HEK293 (cell line): ENCODE results near the gene KIF3B.

Source experiments
- PRDM1 ChIP-seq: fragments of 450-650 bp; formaldehyde crosslinking; IDR thresholded peaks from 2 replicates; pipeline ENCODE4; 2016; ENCODE audit warnings: missing biosample characterization, missing genetic modification characterization
- SCRT2 ChIP-seq: fragments of 450-650 bp; formaldehyde crosslinking; IDR thresholded peaks from 2 replicates; pipeline ENCODE4 v1.5.1; 2016; ENCODE audit warnings: missing biosample characterization, missing genetic modification characterization
- YY1 ChIP-seq: fragments of 450-650 bp; formaldehyde crosslinking; IDR thresholded peaks from 2 replicates; pipeline ENCODE4 v1.5.1; 2018; ENCODE audit warnings: missing biosample characterization, missing genetic modification characterization
- ZNF274 ChIP-seq, 2 experiments: fragments of 200-500 bp in 1 of 2; fragments of 450-650 bp in 1 of 2; sonication (Bioruptor generic) in 1 of 2; formaldehyde crosslinking in 1 of 2; IDR thresholded peaks; 2 replicates each; pipeline versions ENCODE4 v1.5.1 to v1.6.1; 2014 to 2016; ENCODE audit warnings: borderline replicate concordance in 1 of 2, inconsistent platforms in 1 of 2, low read length in 1 of 2, missing biosample characterization in 1 of 2, missing genetic modification characterization in 1 of 2
- ZNF416 ChIP-seq: fragments of 450-650 bp; formaldehyde crosslinking; IDR thresholded peaks from 2 replicates; pipeline ENCODE4 v1.5.1; 2016; ENCODE audit warnings: missing biosample characterization, missing genetic modification characterization
- ZNF776 ChIP-seq: fragments of 450-650 bp; formaldehyde crosslinking; IDR thresholded peaks from 2 replicates; pipeline ENCODE4 v1.5.0; 2017; ENCODE audit warnings: missing biosample characterization, missing genetic modification characterization, borderline replicate concordance
- ZNF785 ChIP-seq: fragments of 450-650 bp; formaldehyde crosslinking; IDR thresholded peaks from 2 replicates; pipeline ENCODE4 v1.5.1; 2016; ENCODE audit warnings: missing biosample characterization, missing genetic modification characterization
- TF ChIP-seq, protein P1 (sequence below): fragments of 450-650 bp; formaldehyde crosslinking; IDR thresholded peaks from 2 replicates; pipeline ENCODE4 v1.5.1; 2016; ENCODE audit warnings: missing biosample characterization, missing genetic modification characterization
- TF ChIP-seq, protein P2 (sequence below): fragments of 450-650 bp; IDR thresholded peaks from 2 replicates; pipeline ENCODE4 v1.5.1; 2018; ENCODE audit warnings: missing biosample characterization, mild to moderate bottlenecking, missing genetic modification characterization
- TF ChIP-seq, protein P3 (sequence below): fragments of 450-650 bp; formaldehyde crosslinking; IDR thresholded peaks from 2 replicates; pipeline ENCODE4 v1.5.1; 2016; ENCODE audit warnings: missing biosample characterization, missing genetic modification characterization

DNA sequence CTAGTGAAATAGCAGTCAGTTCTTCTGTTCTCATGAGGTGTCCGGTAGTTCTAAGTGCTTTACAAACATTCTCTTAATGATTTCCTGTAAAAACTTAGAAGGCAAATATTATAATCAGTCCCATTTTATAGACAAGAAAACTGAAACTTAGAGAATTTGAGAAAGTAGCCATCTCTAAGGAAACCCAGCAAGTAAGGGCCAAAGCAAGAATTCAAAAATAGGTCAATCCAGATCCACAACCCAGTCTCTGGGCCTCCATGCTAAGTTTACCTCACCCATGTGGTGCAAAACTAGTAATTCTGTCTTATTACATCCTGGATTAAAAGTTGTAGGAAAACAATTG, 53.1 kb downstream of the KIF3B start:
- TF ChIP-seq SCRT2 (tag by site-specific recombination) (no peak), ZNF776 (tag by site-specific recombination) (no peak), YY1 (tag by site-specific recombination) (no peak), ZNF785 (tag by site-specific recombination) (no peak), ZNF274 (IDR thresholded peaks at IDR 0.05; ENCODE audit: low read length) (no peak), ZNF274 (tag by site-specific recombination; IDR thresholded peaks at IDR 0.05; ENCODE audit: borderline replicate concordance) (no peak), PRDM1 (no peak), ZNF416 (tag by site-specific recombination) (no peak)
- TF ChIP-seq, protein P1, sequence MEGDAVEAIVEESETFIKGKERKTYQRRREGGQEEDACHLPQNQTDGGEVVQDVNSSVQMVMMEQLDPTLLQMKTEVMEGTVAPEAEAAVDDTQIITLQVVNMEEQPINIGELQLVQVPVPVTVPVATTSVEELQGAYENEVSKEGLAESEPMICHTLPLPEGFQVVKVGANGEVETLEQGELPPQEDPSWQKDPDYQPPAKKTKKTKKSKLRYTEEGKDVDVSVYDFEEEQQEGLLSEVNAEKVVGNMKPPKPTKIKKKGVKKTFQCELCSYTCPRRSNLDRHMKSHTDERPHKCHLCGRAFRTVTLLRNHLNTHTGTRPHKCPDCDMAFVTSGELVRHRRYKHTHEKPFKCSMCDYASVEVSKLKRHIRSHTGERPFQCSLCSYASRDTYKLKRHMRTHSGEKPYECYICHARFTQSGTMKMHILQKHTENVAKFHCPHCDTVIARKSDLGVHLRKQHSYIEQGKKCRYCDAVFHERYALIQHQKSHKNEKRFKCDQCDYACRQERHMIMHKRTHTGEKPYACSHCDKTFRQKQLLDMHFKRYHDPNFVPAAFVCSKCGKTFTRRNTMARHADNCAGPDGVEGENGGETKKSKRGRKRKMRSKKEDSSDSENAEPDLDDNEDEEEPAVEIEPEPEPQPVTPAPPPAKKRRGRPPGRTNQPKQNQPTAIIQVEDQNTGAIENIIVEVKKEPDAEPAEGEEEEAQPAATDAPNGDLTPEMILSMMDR (tag by site-specific recombination) = no peak
- TF ChIP-seq, protein P2, sequence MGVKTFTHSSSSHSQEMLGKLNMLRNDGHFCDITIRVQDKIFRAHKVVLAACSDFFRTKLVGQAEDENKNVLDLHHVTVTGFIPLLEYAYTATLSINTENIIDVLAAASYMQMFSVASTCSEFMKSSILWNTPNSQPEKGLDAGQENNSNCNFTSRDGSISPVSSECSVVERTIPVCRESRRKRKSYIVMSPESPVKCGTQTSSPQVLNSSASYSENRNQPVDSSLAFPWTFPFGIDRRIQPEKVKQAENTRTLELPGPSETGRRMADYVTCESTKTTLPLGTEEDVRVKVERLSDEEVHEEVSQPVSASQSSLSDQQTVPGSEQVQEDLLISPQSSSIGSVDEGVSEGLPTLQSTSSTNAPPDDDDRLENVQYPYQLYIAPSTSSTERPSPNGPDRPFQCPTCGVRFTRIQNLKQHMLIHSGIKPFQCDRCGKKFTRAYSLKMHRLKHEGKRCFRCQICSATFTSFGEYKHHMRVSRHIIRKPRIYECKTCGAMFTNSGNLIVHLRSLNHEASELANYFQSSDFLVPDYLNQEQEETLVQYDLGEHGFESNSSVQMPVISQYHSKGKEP (tag by site-specific recombination) = no peak
- TF ChIP-seq, protein P3, sequence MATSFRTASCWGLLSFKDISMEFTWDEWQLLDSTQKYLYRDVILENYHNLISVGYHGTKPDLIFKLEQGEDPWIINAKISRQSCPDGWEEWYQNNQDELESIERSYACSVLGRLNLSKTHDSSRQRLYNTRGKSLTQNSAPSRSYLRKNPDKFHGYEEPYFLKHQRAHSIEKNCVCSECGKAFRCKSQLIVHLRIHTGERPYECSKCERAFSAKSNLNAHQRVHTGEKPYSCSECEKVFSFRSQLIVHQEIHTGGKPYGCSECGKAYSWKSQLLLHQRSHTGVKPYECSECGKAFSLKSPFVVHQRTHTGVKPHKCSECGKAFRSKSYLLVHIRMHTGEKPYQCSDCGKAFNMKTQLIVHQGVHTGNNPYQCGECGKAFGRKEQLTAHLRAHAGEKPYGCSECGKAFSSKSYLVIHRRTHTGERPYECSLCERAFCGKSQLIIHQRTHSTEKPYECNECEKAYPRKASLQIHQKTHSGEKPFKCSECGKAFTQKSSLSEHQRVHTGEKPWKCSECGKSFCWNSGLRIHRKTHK (tag by site-specific recombination) = no peak
